NCI-H748 (cell line): Measurements from ENCODE around the gene RNF8.
"Not testable (repeated sequence)": the region's sequence is repeated elsewhere in the genome, so short reads cannot be mapped to it uniquely, and the experiment has no call there.

Experiments
- DNase-seq: peaks from one replicate; lab custom pipeline; 2025; ENCODE audit not compliant: unreplicated experiment; lab: John Stamatoyannopoulos, UW

RNF8 gene

GRCh38 chr6:37442416-37443215 is 88.8 kb downstream of the RNF8 start:
- DNase-seq: no peak

GRCh38 chr6:37443216-37443542 is 89.4 kb downstream of the RNF8 start:
- DNase-seq: not testable (repeated sequence)
